Esophagus muscularis mucosa (tissue), 4 donors: ENCODE results near the gene CP. TPM values are rescaled to one million over a fixed set of nuclear protein-coding genes. Genes with fewer than 3 reads are reported as not detected.

Experiments
- DNase-seq: peaks from one replicate; pipeline ENCODE4 v3.0.0-alpha.2; 2017; ENCODE audit errors: extremely low spot score
- H3K27ac ChIP-seq, 4 donors: fragments of 200-600 bp; sonication (generic); replicated peaks in 1 of 4; 1 replicate in 3 of 4; 2 replicates in 1 of 4; pipeline ENCODE4 v1.5.1; 2016 to 2019; ENCODE audit warnings: mild to moderate bottlenecking in 1 of 4
- H3K27me3 ChIP-seq, 4 donors: fragments of 200-600 bp; sonication (generic); one replicate each; pipeline versions ENCODE4 v1.5.1 to v1.6.0; 2016 to 2019
- H3K36me3 ChIP-seq, 4 donors: fragments of 200-600 bp; sonication (generic); one replicate each; pipeline ENCODE4 v1.5.1; 2016 to 2019
- H3K4me1 ChIP-seq, 4 donors: fragments of 200-600 bp; sonication (generic); one replicate each; pipeline ENCODE4 v1.5.1; 2016 to 2019
- H3K4me3 ChIP-seq, 4 donors: fragments of 200-600 bp; sonication (generic); 1 replicate in 2 of 4; 2 replicates in 2 of 4; pipeline ENCODE4 v1.5.1; 2016 to 2019; ENCODE audit warnings: mild to moderate bottlenecking in 4 of 4, moderate library complexity in 1 of 4
- H3K9me3 ChIP-seq, 4 donors: fragments of 200-600 bp; sonication (generic); 1 replicate in 3 of 4; 2 replicates in 1 of 4; pipeline ENCODE4 v1.5.1; 2016 to 2019
- CTCF ChIP-seq, 3 experiments: fragments of 200-600 bp in 2 of 3; fragments of 450-650 bp in 1 of 3; sonication (generic) in 2 of 3; IDR thresholded peaks; one replicate each; pipeline ENCODE4 v1.5.1; 2017 to 2019; ENCODE audit warnings: antibody characterized with exemption in 3 of 3, mild to moderate bottlenecking in 2 of 3, moderate library complexity in 1 of 3
- EP300 ChIP-seq: sonication (generic); formaldehyde crosslinking; IDR thresholded peaks from one replicate; pipeline ENCODE4 v1.6.1; 2017; ENCODE audit warnings: antibody characterized with exemption
- POLR2A ChIP-seq: fragments of 450-650 bp; IDR thresholded peaks from one replicate; pipeline ENCODE4 v1.6.1; 2017; ENCODE audit warnings: antibody characterized with exemption, moderate library complexity, mild to moderate bottlenecking, low read depth
- POLR2AphosphoS5 ChIP-seq, 2 donors: sonication (generic); formaldehyde crosslinking; IDR thresholded peaks; one replicate each; pipeline ENCODE4 v1.6.1; 2017; ENCODE audit warnings: antibody characterized with exemption in 2 of 2
- WGBS: methylation state at CpG from one replicate; pipeline ENCODE4 v1.1.5; 2018; 5-methylcytosine and 5-hydroxymethylcytosine counted together
- intact Hi-C: fragments of 100-400 bp; cut with DNase I; formaldehyde crosslinking; loops from one replicate; pipeline ENCODE4 v1.15.1; 2023
- total RNA-seq, 4 donors: library from RNA; depleted of rRNA; stranded (reverse); fragments of >200 nt; gene quantifications; one replicate each; pipeline versions ENCODE4 v1.1.0 to v1.2.1, GENCODE V29; 2016

Gene CP
- total RNA-seq, 4 donors from 2014 or later: 5.6 to 8.1 (median 6.0) TPM

DNA sequence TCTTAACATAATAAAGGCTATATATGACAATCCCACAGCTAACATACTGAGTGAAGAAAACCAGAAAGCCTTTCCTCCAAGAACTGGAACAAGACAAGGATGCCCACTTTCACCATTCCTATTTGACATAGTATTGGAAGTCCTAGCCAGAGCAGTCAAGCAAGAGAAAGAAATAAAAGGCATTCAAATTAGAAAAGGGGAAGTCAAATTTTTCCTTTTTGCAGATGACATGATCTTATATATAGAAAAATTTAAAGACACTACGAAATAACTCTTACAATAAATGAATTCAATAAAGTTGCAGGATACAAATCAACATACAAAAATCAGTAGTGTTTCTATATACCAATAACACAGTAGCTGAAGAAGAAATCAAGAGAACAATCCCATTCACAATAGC is 42.2 kb upstream of the CP start:
- Histone ChIP-seq H3K27me3 (no peaks in the 10 kb centered on the region), H3K4me3 (no peak overlapping the region), H3K27ac (no peak overlapping the region), H3K4me1 (no peaks in the 10 kb centered on the region), H3K9me3 (no peaks in the 10 kb centered on the region), H3K36me3 (no peaks in the 10 kb centered on the region)
- intact Hi-C loops: no loop called here
- no peak for TF ChIP-seq POLR2AphosphoS5 (IDR thresholded peaks at IDR 0.05)
- DNase-seq: no peak
- WGBS: 83% methylated on average over 1 of the region's 1 CpG

GRCh38 chr3:149258714-149259113 is 37.1 kb upstream of the CP start:
- Histone ChIP-seq H3K36me3 (no peaks in the 10 kb centered on the region), H3K27ac (no peak overlapping the region), H3K27me3 (no peaks in the 10 kb centered on the region), H3K9me3 (no peaks in the 10 kb centered on the region), H3K4me3 (no peak overlapping the region), H3K4me1 (no peaks in the 10 kb centered on the region)
- 82% methylated on average over 4 of the region's 4 CpGs for WGBS
- intact Hi-C loops: no loop called here
- DNase-seq: no peak
- no peak for TF ChIP-seq CTCF (IDR thresholded peaks at IDR 0.05)
- no peak for TF ChIP-seq POLR2AphosphoS5 (IDR thresholded peaks at IDR 0.05)
- TF ChIP-seq EP300: no peak

DNA sequence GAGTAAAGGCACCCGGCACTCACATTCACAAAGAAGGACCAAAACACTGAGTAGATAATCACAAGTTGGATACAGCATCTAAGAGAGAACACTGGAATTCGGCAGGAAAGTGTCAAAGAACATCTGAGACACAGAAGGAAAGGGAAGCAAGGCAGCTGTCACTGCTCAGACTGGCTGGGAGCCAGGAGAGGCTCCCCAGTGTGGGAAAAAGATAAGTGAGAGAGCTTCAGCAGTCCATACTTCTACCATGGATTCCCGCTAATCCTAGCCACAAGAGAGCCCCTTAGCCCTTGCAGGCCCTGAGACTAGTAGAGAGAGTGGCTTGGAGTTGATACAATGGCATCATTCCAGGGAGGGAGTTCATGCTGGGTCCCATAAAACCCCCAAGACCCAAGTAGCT is 36.7 kb upstream of the CP start:
- no peak for DNase-seq
- Histone ChIP-seq H3K27ac (no peak overlapping the region), H3K4me3 (no peak overlapping the region), H3K9me3 (no peaks in the 10 kb centered on the region), H3K4me1 (no peaks in the 10 kb centered on the region), H3K36me3 (no peaks in the 10 kb centered on the region), H3K27me3 (no peaks in the 10 kb centered on the region)
- 62% methylated on average over 3 of the region's 3 CpGs for WGBS
- intact Hi-C loops: no loop called here
- TF ChIP-seq EP300: no peak
- no peak for TF ChIP-seq POLR2AphosphoS5 (IDR thresholded peaks at IDR 0.05)
- no peak for TF ChIP-seq POLR2A
- TF ChIP-seq CTCF (IDR thresholded peaks at IDR 0.05): no peak

DNA sequence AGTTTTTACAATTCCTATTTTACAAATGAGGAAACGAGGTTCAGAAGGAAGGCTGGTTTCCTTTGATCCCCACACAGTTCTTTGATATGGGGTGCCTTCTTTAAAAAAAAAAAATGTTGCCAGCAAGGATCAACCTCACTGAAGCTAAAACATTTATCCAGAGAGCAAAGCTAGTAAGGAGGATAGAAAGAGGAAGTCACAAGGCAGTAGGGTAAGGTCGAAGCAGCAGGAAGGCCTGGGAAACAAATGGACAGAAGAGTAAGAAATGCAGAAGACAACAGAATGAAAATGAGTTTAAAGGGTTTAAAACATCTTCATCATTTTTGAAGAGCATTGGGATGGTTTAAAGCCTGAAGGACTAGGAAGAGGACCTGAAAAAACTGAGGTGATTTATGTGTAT is 30.6 kb upstream of the CP start:
- Histone ChIP-seq H3K27ac (no peak overlapping the region), H3K9me3 (no peaks in the 10 kb centered on the region), H3K36me3 (no peaks in the 10 kb centered on the region), H3K4me1 (peaks cover 0 to 11% (median 10%) of the 10 kb centered on the region in 4 donors), H3K4me3 (no peak overlapping the region), H3K27me3 (no peaks in the 10 kb centered on the region)
- no peak for TF ChIP-seq CTCF (IDR thresholded peaks at IDR 0.05)
- no peak for TF ChIP-seq POLR2A
- no peak for TF ChIP-seq EP300
- TF ChIP-seq POLR2AphosphoS5 (IDR thresholded peaks at IDR 0.05): no peak
- intact Hi-C loops: no loop called here
- WGBS: 83% methylated on average over 2 of the region's 2 CpGs
- no peak for DNase-seq

- Histone ChIP-seq H3K36me3 (no peaks in the 10 kb centered on the region), H3K9me3 (no peaks in the 10 kb centered on the region), H3K27me3 (no peaks in the 10 kb centered on the region), H3K4me1 (peaks cover 9 to 21% (median 21%) of the 10 kb centered on the region in 4 donors), H3K4me3 (no peak overlapping the region), H3K27ac (no peak overlapping the region)
- intact Hi-C loops: no loop called here
- TF ChIP-seq POLR2A: no peak
- no peak for TF ChIP-seq CTCF (IDR thresholded peaks at IDR 0.05)
- no peak for TF ChIP-seq POLR2AphosphoS5 (IDR thresholded peaks at IDR 0.05)
- TF ChIP-seq EP300: no peak
- no peak for DNase-seq
- 87% methylated on average over 3 of the region's 3 CpGs for WGBS
Measured at GRCh38 chr3:149251186-149251585, 29.6 kb upstream of the CP start.
